HG03442 (cell line): ENCODE data around the gene SHISA6.

Source experiments
- ATAC-seq: cut with Tn5 transposase; IDR thresholded peaks from one replicate; pipeline ENCODE4 v1.9.1; 2021; ENCODE audit warnings: mild to moderate bottlenecking, moderate library complexity; ENCODE audit not compliant: unreplicated experiment

SHISA6 gene

DNA sequence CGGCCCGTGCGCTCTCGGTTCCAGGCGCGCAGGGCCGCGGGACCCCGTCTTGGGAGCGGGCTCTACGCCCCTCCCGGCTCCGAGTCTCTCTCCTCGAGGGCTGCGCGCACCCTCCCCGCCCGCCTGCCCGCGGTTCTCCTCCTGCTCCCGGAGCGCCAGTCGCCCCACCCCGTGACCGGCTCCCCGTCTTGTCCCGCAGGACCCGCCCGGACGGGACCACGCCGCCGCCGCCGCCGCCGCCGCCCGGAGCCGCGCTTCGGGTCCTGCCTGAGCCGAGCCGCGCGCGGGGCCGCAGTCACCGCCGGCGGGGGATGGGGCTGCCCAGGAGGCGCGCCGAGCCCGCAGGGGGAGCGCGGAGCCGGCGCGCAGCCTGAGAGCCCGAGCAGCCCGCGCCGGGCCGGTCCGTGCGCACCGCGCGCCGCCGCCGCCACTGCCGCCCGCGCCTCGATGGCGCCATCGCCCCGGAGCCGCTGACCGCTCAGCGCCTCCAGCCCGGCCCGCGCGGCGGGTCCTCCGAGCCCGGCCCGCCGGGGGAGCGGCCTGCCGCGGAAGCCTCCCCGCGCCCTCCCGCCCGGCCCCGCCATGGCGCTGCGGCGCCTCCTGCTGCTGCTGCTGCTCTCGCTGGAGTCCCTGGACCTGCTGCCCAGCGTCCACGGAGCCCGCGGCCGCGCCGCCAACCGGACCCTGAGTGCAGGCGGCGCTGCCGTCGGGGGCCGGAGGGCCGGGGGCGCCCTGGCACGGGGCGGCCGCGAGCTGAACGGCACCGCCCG lies at the start of gene SHISA6:
TSS of gene SHISA6 (plus strand) at position 373 of the 770 bp plus-strand sequence.
- ATAC-seq, result no peak

GRCh38 chr17:11195801-11196200 lies 45.2 kb upstream of the SHISA6 start:
- ATAC-seq, result no peak

DNA sequence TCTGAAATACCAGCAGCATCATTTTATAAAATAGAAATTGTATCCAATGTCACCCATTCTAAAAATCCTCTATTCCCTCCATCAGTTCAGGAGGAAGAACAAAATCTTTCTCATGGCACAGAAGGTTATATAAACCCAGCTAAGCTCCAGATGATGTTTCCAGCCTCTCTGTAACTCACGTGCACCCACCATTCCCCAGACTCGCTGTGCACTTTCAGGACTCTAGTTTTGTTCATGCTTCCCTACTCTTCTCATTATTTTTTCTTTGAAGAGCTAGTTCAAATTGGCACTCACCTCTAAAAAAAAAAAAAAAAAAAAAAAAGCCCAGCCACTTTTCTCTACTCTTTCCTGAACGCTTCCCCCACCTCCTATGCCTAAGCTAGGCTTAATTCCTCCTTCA lies 36.0 kb upstream of the SHISA6 start:
- ATAC-seq, result no peak

DNA sequence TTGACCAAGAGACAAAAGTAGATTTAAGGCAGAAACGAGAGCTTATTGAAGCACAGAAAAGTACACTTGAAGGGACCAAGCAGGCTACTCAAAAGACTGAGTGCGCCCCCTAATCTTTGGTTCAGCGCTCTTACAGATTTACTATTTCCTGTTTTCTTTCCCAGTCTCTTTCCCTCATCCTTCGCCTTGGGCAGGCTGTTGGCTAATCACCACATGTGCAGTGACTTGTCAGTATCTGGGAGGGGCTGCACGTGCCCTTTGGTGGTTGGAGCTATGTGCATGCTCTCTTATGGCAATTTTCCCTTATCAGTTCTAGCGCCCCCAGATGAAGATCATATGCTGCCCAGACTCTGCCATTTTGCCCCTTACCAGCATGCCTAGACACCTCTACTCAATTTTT lies 35.4 kb upstream of the SHISA6 start:
- no peak for ATAC-seq

DNA sequence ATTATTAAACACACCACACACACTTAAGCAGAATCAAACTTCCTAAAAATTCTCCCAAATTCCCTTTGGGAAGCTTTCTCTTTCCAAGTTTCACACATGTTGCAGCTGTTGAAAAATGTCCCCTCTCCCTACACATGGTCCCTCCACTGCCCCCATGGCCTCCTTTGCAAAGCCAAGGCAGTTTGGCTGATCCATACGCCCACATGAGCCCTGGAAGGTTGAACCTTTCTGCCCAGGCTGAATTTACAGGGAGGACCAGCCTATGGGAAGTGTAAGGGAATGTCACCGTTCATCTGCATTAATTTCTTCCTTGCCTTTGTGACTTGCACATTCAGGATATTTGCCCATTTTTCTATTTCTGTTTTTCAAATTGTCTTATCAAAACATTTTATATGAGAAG lies 31.1 kb upstream of the SHISA6 start:
- no peak for ATAC-seq

DNA sequence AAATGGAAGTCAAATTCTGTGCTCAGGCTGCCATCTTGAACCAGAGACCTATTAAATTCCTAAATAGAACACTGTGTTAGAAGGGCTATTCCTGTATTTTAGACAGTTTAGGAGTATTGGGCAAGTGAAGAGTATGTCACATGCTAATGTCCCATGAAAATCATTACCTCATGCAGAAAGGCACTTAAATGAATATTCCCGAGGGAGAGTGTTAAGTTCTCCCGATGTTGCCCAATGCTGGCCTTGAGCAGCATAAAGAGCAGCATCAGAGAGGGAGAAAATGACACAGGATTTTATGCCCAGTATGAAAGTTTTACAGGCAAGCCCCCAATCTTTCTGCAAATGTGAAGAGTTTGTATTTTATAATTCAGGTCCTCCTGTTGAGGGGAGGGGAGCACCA lies 28.2 kb upstream of the SHISA6 start:
- no peak for ATAC-seq

GRCh38 chr17:11216976-11217375 lies 24.0 kb upstream of the SHISA6 start:
- ATAC-seq, result no peak

DNA sequence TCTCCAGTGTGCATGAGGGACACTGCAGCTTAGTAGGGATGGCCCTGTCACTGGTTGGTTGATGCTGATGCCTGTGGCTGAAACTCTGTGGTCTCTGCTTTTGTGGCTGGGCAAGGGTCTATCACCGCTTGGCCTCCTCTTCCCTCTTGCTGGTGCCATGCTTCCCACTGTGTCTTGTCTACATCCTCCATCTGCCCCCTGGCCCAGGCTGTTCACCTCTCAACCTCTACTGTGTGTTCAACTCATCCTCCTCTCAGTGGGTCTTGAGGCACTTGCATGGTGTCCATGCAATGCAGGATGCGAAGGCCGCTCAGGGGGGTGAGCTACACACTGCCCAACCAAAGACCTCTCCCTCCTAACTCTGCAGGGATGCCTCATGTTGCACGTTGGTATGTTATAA lies 19.8 kb upstream of the SHISA6 start:
- ATAC-seq, result no peak

DNA sequence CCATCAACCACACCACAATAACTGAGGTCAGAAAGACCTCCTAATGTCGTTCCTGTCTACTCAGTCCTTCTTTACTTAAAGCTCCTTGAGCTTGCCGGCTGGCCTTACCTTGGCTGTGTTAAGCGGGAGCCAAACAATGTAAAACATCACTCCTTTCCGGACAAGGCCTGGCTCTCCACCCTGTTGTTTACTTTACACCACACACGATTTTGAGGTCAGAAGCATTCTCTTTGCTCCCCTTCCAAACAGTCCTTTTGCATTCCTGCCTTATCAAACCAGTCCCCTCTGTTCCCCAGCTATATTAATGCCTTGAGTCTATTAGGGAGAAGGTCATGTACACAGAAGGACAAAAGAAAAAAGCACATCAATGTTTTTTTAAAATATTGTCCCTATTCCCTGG lies 19.3 kb upstream of the SHISA6 start:
- ATAC-seq, result no peak

DNA sequence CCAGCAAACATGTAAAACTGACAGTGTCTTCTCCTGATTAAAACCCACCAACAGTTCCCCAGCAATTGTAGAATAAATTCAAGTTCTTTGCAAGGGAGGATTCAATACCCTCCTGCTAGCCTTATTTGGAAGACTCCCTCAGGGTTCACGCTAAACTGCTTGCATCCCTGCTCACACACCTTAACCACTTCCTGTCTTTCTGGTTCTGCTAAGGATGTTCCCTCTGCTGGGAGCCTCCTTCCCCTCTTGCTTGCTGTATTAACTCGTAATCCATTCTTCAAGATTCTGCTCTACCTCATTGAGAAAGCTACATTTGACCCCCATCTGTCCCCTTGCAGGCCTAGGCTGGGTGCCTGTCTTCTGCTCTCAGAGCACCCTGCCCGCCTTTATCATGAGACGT lies 2.3 kb upstream of the SHISA6 start:
- no peak for ATAC-seq

GRCh38 chr17:11239379-11239970 lies 1.5 kb upstream of the SHISA6 start:
- no peak for ATAC-seq

DNA sequence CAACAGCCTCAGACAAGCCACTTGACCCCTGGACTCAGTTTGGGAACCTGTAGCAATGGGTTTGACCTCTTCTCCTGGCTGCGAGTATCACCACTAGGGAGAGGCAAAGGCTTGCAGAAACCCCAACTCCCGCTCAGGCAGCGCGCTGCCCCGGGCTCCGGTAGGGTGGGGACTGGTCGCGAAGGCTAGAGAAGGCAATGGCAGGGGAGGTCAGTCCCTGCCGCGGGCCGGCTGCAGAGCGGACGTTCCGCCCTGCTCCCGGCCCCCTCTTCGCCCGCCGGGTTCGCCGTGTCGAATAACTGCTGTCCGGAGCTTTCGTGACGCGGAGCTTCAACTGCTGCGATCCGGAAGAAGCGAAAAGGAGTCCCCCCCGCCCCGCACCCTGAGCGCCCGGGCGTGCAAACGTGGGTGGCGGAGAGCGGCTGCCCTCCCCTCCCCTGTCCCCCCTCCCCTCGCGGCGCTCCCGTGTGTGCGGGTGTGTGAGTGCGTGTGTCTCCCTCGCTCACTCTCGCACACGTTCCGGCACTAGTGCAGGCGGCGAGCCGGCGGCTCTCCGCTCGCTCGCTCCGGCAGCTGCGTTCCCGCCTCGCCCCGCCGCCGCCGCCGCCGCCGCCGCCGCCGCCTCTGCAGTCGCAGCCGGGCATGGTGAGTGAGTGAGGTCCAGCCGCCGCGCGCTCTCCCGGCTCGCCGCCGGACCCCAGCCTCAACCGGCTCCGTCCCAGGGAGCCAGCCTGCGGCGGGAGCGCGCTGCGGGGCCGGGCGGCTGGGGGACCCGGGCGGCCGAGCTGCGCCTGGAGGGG lies 772 bp upstream of the SHISA6 start:
- ATAC-seq, result no peak

GRCh38 chr17:11241611-11242226 lies 706 bp downstream of the SHISA6 start:
- no peak for ATAC-seq

GRCh38 chr17:11242411-11242810 lies 1.4 kb downstream of the SHISA6 start:
- ATAC-seq, result no peak

DNA sequence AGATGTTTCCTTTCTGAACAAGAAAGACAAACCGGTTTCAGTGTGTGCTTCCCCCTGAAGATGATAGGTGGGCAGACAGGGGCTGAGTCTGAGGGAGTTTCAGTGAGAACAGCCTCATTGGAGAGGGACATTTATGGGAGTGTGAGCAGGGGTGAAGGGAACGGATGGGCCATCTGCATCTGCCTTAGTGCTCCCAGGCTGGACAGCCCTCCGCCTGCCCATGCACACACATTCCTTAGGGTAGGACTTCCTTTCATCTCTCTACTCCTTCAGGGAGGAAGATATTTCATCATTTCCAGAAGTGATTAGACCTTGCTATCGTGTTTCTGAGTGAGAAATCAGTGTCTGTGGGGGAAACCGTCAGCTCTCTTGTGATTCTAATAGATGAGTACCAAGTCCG lies 3.8 kb downstream of the SHISA6 start:
- no peak for ATAC-seq

DNA sequence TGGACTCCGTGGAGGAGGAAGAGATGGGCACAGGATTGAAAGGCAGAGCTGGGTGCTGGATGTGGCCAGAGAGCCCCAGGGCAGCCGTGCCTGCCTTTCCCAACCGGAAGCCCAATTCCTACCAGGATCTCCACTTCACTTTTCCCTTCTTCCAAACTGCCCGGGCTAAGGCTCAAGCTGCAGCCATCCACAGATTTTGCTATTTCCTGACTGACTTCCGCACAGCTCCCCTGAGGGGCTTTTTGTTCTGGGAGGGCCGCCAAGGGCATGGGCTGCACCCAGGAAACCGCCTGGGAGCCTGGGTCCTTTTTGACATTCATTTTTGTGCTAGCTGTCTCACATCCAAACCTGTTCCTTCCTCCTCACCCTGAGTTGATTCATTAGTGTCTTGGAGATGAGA lies 4.2 kb downstream of the SHISA6 start:
- no peak for ATAC-seq

GRCh38 chr17:11245791-11246190 lies 4.8 kb downstream of the SHISA6 start:
- no peak for ATAC-seq

GRCh38 chr17:11250161-11250560 lies 9.1 kb downstream of the SHISA6 start:
- no peak for ATAC-seq

DNA sequence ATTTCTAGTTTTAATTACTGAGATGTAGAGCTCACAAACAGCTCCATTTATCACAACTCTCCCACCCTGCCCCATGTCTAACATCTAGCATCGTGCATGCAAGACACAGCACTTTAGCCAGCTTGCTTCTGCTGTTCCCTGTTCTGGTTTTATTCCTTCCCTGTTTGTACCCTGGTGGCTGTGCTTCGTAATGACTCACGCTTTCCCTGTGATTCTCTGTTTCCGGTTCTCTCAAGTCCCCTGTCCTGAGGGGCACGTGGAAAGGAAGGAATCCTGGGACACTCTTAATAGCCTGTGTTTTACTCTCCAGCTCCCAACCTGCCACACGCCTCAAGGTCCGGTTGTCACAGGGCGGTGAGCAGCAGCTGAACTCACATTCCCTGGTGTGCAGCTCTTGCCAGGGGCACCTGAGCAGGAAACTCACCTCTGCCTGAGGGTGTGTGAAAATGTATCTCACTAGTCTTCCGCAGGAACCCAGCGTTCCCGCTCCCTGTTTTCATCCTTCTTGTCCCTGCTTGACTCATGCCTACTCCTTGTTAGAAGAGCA lies 10.6 kb downstream of the SHISA6 start:
- no peak for ATAC-seq

GRCh38 chr17:11252146-11252545 lies 11.1 kb downstream of the SHISA6 start:
- ATAC-seq, result no peak

GRCh38 chr17:11256877-11257276 lies 15.9 kb downstream of the SHISA6 start:
- ATAC-seq, result no peak
